HEK293 (cell line): ENCODE results near the gene ZKSCAN3.

Experiments
- IKZF3 ChIP-seq: fragments of 450-650 bp; IDR thresholded peaks from 2 replicates; pipeline ENCODE4 v1.5.0; 2018; ENCODE audit warnings: missing biosample characterization, mild to moderate bottlenecking, missing genetic modification characterization, moderate library complexity
- SETDB1 ChIP-seq: IDR thresholded peaks from one replicate; pipeline ENCODE4 v1.6.1; 2017; ENCODE audit warnings: mild to moderate bottlenecking, low read length, moderate library complexity, mixed read lengths; ENCODE audit not compliant: insufficient read length
- ZNF239 ChIP-seq: fragments of 450-650 bp; formaldehyde crosslinking; IDR thresholded peaks from 2 replicates; pipeline ENCODE4 v1.5.1; 2016; ENCODE audit warnings: missing biosample characterization, missing genetic modification characterization
- ZNF350 ChIP-seq: fragments of 450-650 bp; formaldehyde crosslinking; IDR thresholded peaks from 2 replicates; pipeline ENCODE4 v1.5.0; 2017; ENCODE audit warnings: missing biosample characterization, mild to moderate bottlenecking, missing genetic modification characterization
- ZNF501 ChIP-seq: fragments of 450-650 bp; formaldehyde crosslinking; IDR thresholded peaks from 2 replicates; pipeline ENCODE4 v1.5.1; 2016; ENCODE audit warnings: missing biosample characterization, missing genetic modification characterization
- TF ChIP-seq, protein P1 (sequence below): fragments of 450-650 bp; formaldehyde crosslinking; IDR thresholded peaks from 2 replicates; pipeline ENCODE4 v1.5.1; 2016; ENCODE audit warnings: missing biosample characterization, missing genetic modification characterization

DNA sequence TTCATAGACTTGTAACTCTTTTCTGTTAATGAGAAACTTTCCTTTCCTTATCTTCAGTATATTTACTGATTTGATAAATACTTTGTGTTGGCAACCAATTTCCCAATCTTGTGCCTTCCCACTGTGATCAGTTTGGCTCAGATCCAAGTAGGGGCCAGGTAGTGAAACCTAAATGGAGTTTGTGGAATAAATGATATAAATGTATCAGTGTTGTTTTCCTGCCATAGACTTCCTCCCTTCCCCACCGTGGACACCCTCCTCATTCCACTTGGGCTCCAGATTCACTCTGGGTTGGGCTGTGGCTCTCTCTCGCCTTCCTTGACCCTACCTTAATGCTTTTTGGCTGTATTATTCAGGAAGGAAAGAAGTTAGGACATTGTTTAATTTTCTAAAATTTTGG is 1.3 kb downstream of the ZKSCAN3 start:
- TF ChIP-seq IKZF3 (tag by site-specific recombination) = no peak
- TF ChIP-seq, protein P1, sequence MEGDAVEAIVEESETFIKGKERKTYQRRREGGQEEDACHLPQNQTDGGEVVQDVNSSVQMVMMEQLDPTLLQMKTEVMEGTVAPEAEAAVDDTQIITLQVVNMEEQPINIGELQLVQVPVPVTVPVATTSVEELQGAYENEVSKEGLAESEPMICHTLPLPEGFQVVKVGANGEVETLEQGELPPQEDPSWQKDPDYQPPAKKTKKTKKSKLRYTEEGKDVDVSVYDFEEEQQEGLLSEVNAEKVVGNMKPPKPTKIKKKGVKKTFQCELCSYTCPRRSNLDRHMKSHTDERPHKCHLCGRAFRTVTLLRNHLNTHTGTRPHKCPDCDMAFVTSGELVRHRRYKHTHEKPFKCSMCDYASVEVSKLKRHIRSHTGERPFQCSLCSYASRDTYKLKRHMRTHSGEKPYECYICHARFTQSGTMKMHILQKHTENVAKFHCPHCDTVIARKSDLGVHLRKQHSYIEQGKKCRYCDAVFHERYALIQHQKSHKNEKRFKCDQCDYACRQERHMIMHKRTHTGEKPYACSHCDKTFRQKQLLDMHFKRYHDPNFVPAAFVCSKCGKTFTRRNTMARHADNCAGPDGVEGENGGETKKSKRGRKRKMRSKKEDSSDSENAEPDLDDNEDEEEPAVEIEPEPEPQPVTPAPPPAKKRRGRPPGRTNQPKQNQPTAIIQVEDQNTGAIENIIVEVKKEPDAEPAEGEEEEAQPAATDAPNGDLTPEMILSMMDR = no peak
- no peak for TF ChIP-seq SETDB1
- TF ChIP-seq ZNF239 = no peak
- TF ChIP-seq ZNF350 (tag by site-specific recombination) = no peak
- TF ChIP-seq ZNF501 (tag by site-specific recombination) = no peak
